ENCODE data around the gene NOS1. TPM values are rescaled to one million over a fixed set of nuclear protein-coding genes. Genes with fewer than 3 reads are reported as not detected.

Gene NOS1
- total and polyA plus RNA-seq, 2 donors (not counting 1 experiment from before 2014, with no cell fraction given): under 0.01 TPM; not detected in 1

- no peak overlapping the region for H3K27ac ChIP-seq (ENCODE audit: insufficient read depth, low read length)
- no peak overlapping the region for H3K4me2 ChIP-seq (ENCODE audit: extremely low read depth, insufficient read depth, low read length)
- no peaks in the 10 kb centered on the region for H3K36me3 ChIP-seq (ENCODE audit: control insufficient read depth, insufficient read depth, low read length)
- no peaks in the 10 kb centered on the region for H4K20me1 ChIP-seq (ENCODE audit: control insufficient read depth, extremely low read depth, insufficient read depth, low read length)
- no peaks in the 10 kb centered on the region for H3K79me2 ChIP-seq (ENCODE audit: control insufficient read depth, insufficient read depth, low read length)
- H3K27me3 ChIP-seq (ENCODE audit: control insufficient read depth, insufficient read depth, low read length): no peaks in the 10 kb centered on the region
- no peak overlapping the region for H2AFZ ChIP-seq (ENCODE audit: low read length)
- no peak for TF ChIP-seq EZH2 (IDR thresholded peaks at IDR 0.05; ENCODE audit: low read length, missing control alignments)
- no peak for TF ChIP-seq CTCF (conservative IDR thresholded peaks at IDR 0.05 in 1 of 2, IDR thresholded peaks at IDR 0.05 in 1 of 2; ENCODE audit: low read depth in 1 of 2, low read length in 2 of 2)
- H3K4me1 ChIP-seq (ENCODE audit: control insufficient read depth, extremely low read depth, insufficient read depth, low read length): no peaks in the 10 kb centered on the region
- H3K4me3 ChIP-seq (replicated peaks in 1 of 4; ENCODE audit: control extremely low read depth in 1 of 4, insufficient read depth in 1 of 4, low read depth in 3 of 4, low read length in 4 of 4): no peak overlapping the region
- no peak overlapping the region for H3K9ac ChIP-seq (ENCODE audit: insufficient read depth, low read length)
- H3K9me3 ChIP-seq (ENCODE audit: control insufficient read depth, insufficient read depth, low read depth, low read length): no peaks in the 10 kb centered on the region
- DNase-seq (ENCODE audit: low read depth in 2 of 2): no peak
Measured at GRCh38 chr12:117313926-117314325, 47.5 kb downstream of the NOS1 start.

DNA sequence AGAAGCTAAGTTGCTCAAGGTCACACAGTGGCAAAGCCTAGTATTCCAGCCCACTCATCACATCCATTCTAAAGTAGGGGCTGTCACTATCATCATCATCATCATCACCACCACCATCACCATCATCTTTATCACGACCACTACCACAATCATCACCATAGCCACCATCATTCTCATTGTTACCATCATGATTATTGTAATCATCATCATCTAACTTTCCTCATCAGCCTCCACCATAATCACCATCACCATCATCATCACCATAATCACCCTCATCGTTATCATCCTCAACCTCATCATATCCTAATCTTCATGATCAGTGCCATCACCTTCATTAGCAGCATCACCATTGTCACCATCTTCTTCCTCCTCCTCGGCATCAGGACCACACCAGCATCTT is 48.7 kb downstream of the NOS1 start:
- no peaks in the 10 kb centered on the region for H3K79me2 ChIP-seq (ENCODE audit: control insufficient read depth, insufficient read depth, low read length)
- no peak overlapping the region for H3K27ac ChIP-seq (ENCODE audit: insufficient read depth, low read length)
- no peak for TF ChIP-seq EZH2 (IDR thresholded peaks at IDR 0.05; ENCODE audit: low read length, missing control alignments)
- H2AFZ ChIP-seq (ENCODE audit: low read length): no peak overlapping the region
- no peaks in the 10 kb centered on the region for H3K27me3 ChIP-seq (ENCODE audit: control insufficient read depth, insufficient read depth, low read length)
- H3K4me2 ChIP-seq (ENCODE audit: extremely low read depth, insufficient read depth, low read length): no peak overlapping the region
- no peak overlapping the region for H3K4me3 ChIP-seq (replicated peaks in 1 of 4; ENCODE audit: control extremely low read depth in 1 of 4, insufficient read depth in 1 of 4, low read depth in 3 of 4, low read length in 4 of 4)
- H3K9me3 ChIP-seq (ENCODE audit: control insufficient read depth, insufficient read depth, low read depth, low read length): no peaks in the 10 kb centered on the region
- DNase-seq (ENCODE audit: low read depth in 2 of 2): no peak
- H3K9ac ChIP-seq (ENCODE audit: insufficient read depth, low read length): no peak overlapping the region
- no peaks in the 10 kb centered on the region for H3K4me1 ChIP-seq (ENCODE audit: control insufficient read depth, extremely low read depth, insufficient read depth, low read length)
- H4K20me1 ChIP-seq (ENCODE audit: control insufficient read depth, extremely low read depth, insufficient read depth, low read length): no peaks in the 10 kb centered on the region
- H3K36me3 ChIP-seq (ENCODE audit: control insufficient read depth, insufficient read depth, low read length): no peaks in the 10 kb centered on the region

GRCh38 chr12:117309276-117309925 is 52.0 kb downstream of the NOS1 start:
- no peak overlapping the region for H3K27ac ChIP-seq (ENCODE audit: insufficient read depth, low read length)
- H2AFZ ChIP-seq (ENCODE audit: low read length): no peak overlapping the region
- no peak for TF ChIP-seq EZH2 (IDR thresholded peaks at IDR 0.05; ENCODE audit: low read length, missing control alignments)
- no peak for TF ChIP-seq CTCF (conservative IDR thresholded peaks at IDR 0.05 in 1 of 2, IDR thresholded peaks at IDR 0.05 in 1 of 2; ENCODE audit: low read depth in 1 of 2, low read length in 2 of 2)
- DNase-seq (ENCODE audit: low read depth in 2 of 2): no peak
- H3K36me3 ChIP-seq (ENCODE audit: control insufficient read depth, insufficient read depth, low read length): no peaks in the 10 kb centered on the region
- no peak overlapping the region for H3K4me2 ChIP-seq (ENCODE audit: extremely low read depth, insufficient read depth, low read length)
- H3K4me1 ChIP-seq (ENCODE audit: control insufficient read depth, extremely low read depth, insufficient read depth, low read length): no peaks in the 10 kb centered on the region
- no peak overlapping the region for H3K9ac ChIP-seq (ENCODE audit: insufficient read depth, low read length)
- H4K20me1 ChIP-seq (ENCODE audit: control insufficient read depth, extremely low read depth, insufficient read depth, low read length): no peaks in the 10 kb centered on the region
- no peaks in the 10 kb centered on the region for H3K27me3 ChIP-seq (ENCODE audit: control insufficient read depth, insufficient read depth, low read length)
- H3K9me3 ChIP-seq (ENCODE audit: control insufficient read depth, insufficient read depth, low read depth, low read length): no peaks in the 10 kb centered on the region
- H3K4me3 ChIP-seq (replicated peaks in 1 of 4; ENCODE audit: control extremely low read depth in 1 of 4, insufficient read depth in 1 of 4, low read depth in 3 of 4, low read length in 4 of 4): no peak overlapping the region
- H3K79me2 ChIP-seq (ENCODE audit: control insufficient read depth, insufficient read depth, low read length): no peaks in the 10 kb centered on the region

All from fibroblast of lung (primary cell).